A549 (cell line): Measurements from ENCODE around the gene TAF1B. TPM values are rescaled to one million over a fixed set of nuclear protein-coding genes. Genes with fewer than 3 reads are reported as not detected.
A peak's percentile ranks its signal among the peaks of the same experiment; 100 is the strongest.

Source experiments
- ATAC-seq, 2 experiments: fragments of 200-7000 bp in 1 of 2; fragments of >200 bp in 1 of 2; cut with Nextera tagmentation in 1 of 2; cut with Tn5 transposase in 1 of 2; 3 replicates each; pipeline versions ENCODE4 v1.8.0 to v1.9.1; 2018 to 2020; ENCODE audit warnings: mild to moderate bottlenecking in 1 of 2, moderate library complexity in 1 of 2
- CTCF ChIA-PET: fragments of 300-600 bp; sonication (Branson Sonifier 250); formaldehyde crosslinking; extraction: SDS; loops from one replicate; lab custom pipeline; 2021; ENCODE audit warnings: antibody characterized with exemption, inconsistent platforms; lab: Yijun Ruan, JAX
- POLR2A ChIA-PET: fragments of 350-600 bp; formaldehyde crosslinking; extraction: SDS; loops from one replicate; lab custom pipeline; 2021; ENCODE audit warnings: antibody characterized with exemption, inconsistent platforms; lab: Yijun Ruan, JAX
- DNase-seq, 2 experiments: peaks; one replicate each; pipeline versions ENCODE4 v3.0.0 to v3.0.0-alpha.2; 2011 to 2016; ENCODE audit warnings: low read depth in 1 of 2, low spot score in 1 of 2
- FAIRE-seq: peaks from 2 replicates; lab custom pipeline; 2011; peaks lifted over from hg19 to GRCh38; lab: Jason Lieb, UNC
- H3K27ac ChIP-seq, 2 experiments: fragments of >200 bp; sonication (Bioruptor Twin); formaldehyde crosslinking; 3 replicates each; pipeline ENCODE4 v1.5.1; 2016 to 2017
- H3K4me1 ChIP-seq: fragments of >200 bp; sonication (Bioruptor Twin); formaldehyde crosslinking; 3 replicates; pipeline ENCODE4 v1.6.1; 2016
- H3K4me2 ChIP-seq: fragments of >200 bp; sonication (Bioruptor Twin); formaldehyde crosslinking; 3 replicates; pipeline ENCODE4 v1.6.1; 2016
- H3K4me3 ChIP-seq: fragments of >200 bp; sonication (Bioruptor Twin); formaldehyde crosslinking; 3 replicates; pipeline ENCODE4 v1.5.1; 2016
- H3K9me3 ChIP-seq: fragments of >200 bp; sonication (Bioruptor Twin); formaldehyde crosslinking; 3 replicates; pipeline ENCODE4 v1.6.1; 2016
- CBX8 ChIP-seq: fragments of 200-600 bp; sonication (generic); IDR thresholded peaks from 2 replicates; pipeline ENCODE4 v1.6.1; 2016
- CEBPB ChIP-seq, 2 experiments: fragments of >200 bp in 1 of 2; sonication (Bioruptor Twin) in 1 of 2; formaldehyde crosslinking in 1 of 2; IDR thresholded peaks; 2 replicates each; pipeline ENCODE4 v1.6.1; 2012 to 2016
- HOXB5 ChIP-seq: fragments of 250-450 bp; sonication (Bioruptor Pico); IDR thresholded peaks from 2 replicates; pipeline ENCODE4 v1.5.0; 2020; ENCODE audit warnings: mild to moderate bottlenecking, moderate library complexity
- RCOR1 ChIP-seq: fragments of 150-350 bp; IDR thresholded peaks from 2 replicates; pipeline ENCODE4 v1.6.1; 2014; ENCODE audit warnings: antibody characterized with exemption, low read length, low read depth
- REST ChIP-seq: fragments of 200-600 bp; sonication (generic); IDR thresholded peaks from 2 replicates; pipeline ENCODE4 v1.6.1; 2016; ENCODE audit warnings: antibody characterized with exemption, mild to moderate bottlenecking, moderate library complexity
- whole genome bisulfite sequencing: methylation state at CpG from one replicate; pipeline ENCODE4 v1.1.6; 2017; ENCODE audit errors: missing lambda C conversion rate; 5-methylcytosine and 5-hydroxymethylcytosine counted together
- polyA plus RNA-seq, 4 experiments: library from polyadenylated mRNA; depleted of rRNA in 3 of 4; stranded (reverse); fragments of >200 nt; fragmentation: RNase III in 1 of 4; extraction: RNeasy Plus Mini Kit Qiagen cat#74134 plus additional on column Dnase treatment in 1 of 4; gene quantifications; 2 replicates in 3 of 4; 3 replicates in 1 of 4; pipeline ENCODE4 v1.2.3, GENCODE V29; 2011 to 2017

The TAF1B gene
- polyA plus RNA-seq, 2 of the 4 experiments (the other 2 are of a cell fraction) = 40.6 to 51.7 TPM

- no peak for FAIRE-seq
- 0 out of 3 replicates have a peak, but pooled peaks cover 3% of the 10 kb centered on the region for H3K4me1 ChIP-seq
- no peak overlapping the region for H3K4me3 ChIP-seq
- no peak for ATAC-seq
- no peaks in the 10 kb centered on the region for H3K9me3 ChIP-seq
- ChIA-PET POLR2A (interaction anchor here (0.7 kb wide), 1 partner anchor 452 kb away, joined by 3 read pairs; no protein-coding TSS in a partner anchor), CTCF (interaction anchor here (1.3 to 7.4 kb wide), 11 partner anchors 11 to 452 kb away, joined by 5 to 117 read pairs (median 11); no protein-coding TSS in a partner anchor)
- WGBS = 79% methylated on average over 10 of the region's 10 CpGs
- no peak for DNase-seq
- no peak overlapping the region for H3K4me2 ChIP-seq
- no peak overlapping the region for H3K27ac ChIP-seq
- TF ChIP-seq CBX8 (no peak), RCOR1 (no peak), HOXB5 (no peak)
Measured at GRCh38 chr2:9982891-9983290, 139.6 kb downstream of the TAF1B start.

GRCh38 chr2:9983401-9984216 lies 140.3 kb downstream of the TAF1B start:
- WGBS = 42% methylated on average over 15 of the region's 15 CpGs
- FAIRE-seq = no peak
- no peak overlapping the region for H3K27ac ChIP-seq
- H3K4me1 ChIP-seq = 0 out of 3 replicates have a peak, but pooled peaks cover 3% of the 10 kb centered on the region
- POLR2A ChIA-PET = interaction anchor here (0.7 to 1.1 kb wide), 2 partner anchors 65 to 452 kb away, joined by 3 to 7 read pairs; no protein-coding TSS in a partner anchor
- ATAC-seq = no peak; a peak in 2 of 6 replicates
- CTCF ChIA-PET = interaction anchor here (0.7 to 7.4 kb wide), 40 partner anchors 8 to 1290 kb away, joined by 3 to 117 read pairs (median 7); partner anchors contain the start of gene TAF1B
- no peaks in the 10 kb centered on the region for H3K9me3 ChIP-seq
- TF ChIP-seq REST (no peak), CEBPB (IDR thresholded peaks at IDR 0.05) (peak in 1 of 2 experiments; percentile 18; a peak in 1 of 4 replicates)
- peak overlapping the region; percentile 34 for H3K4me2 ChIP-seq
- H3K4me3 ChIP-seq = no peak overlapping the region
- DNase-seq = no peak

Other genes with a start within 250 kb of the TAF1B start
- gene YWHAQ, start 212.5 kb upstream of the TAF1B start, polyA plus RNA-seq (2011; rRNA removed) = 672 and 833 TPM in 2 replicates
- gene YWHAQ, start 212.5 kb upstream of the TAF1B start, polyA plus RNA-seq (2017; fragmentation: RNase III; extraction: RNeasy Plus Mini Kit Qiagen cat#74134 plus additional on column Dnase treatment) = 661 to 703 TPM (median 686 TPM) in 3 replicates
- 1.2 and 1.7 TPM in 2 replicates for gene GRHL1, start 108.2 kb downstream of the TAF1B start, polyA plus RNA-seq (2011; rRNA removed)
- 0.59 to 0.84 TPM (median 0.68 TPM) in 3 replicates for gene GRHL1, start 108.2 kb downstream of the TAF1B start, polyA plus RNA-seq (2017; fragmentation: RNase III; extraction: RNeasy Plus Mini Kit Qiagen cat#74134 plus additional on column Dnase treatment)
- 8.2 and 10.0 TPM in 2 replicates for gene KLF11, start 200.1 kb downstream of the TAF1B start, polyA plus RNA-seq (2011; rRNA removed)
- gene KLF11, start 200.1 kb downstream of the TAF1B start, polyA plus RNA-seq (2017; fragmentation: RNase III; extraction: RNeasy Plus Mini Kit Qiagen cat#74134 plus additional on column Dnase treatment) = 2.4 to 3.0 TPM (median 2.8 TPM) in 3 replicates
- gene CYS1, start 236.9 kb downstream of the TAF1B start, polyA plus RNA-seq (2011; rRNA removed) = 0.53 and 0.68 TPM in 2 replicates
- gene CYS1, start 236.9 kb downstream of the TAF1B start, polyA plus RNA-seq (2017; fragmentation: RNase III; extraction: RNeasy Plus Mini Kit Qiagen cat#74134 plus additional on column Dnase treatment) = 0.64 to 1.2 TPM (median 1.1 TPM) in 3 replicates